WTC11 (cell line): ENCODE results near the gene CARS2.

ENCODE experiments used
- SP1 ChIP-seq: sonication (generic); formaldehyde crosslinking; conservative IDR thresholded peaks from 2 replicates; pipeline ENCODE4 v1.8.1; 2022; ENCODE audit warnings: missing genetic modification reagents
- TP53 ChIP-seq: sonication (generic); formaldehyde crosslinking; IDR thresholded peaks from 2 replicates; pipeline ENCODE4 v1.8.1; 2023; ENCODE audit warnings: mild to moderate bottlenecking, missing genetic modification reagents
- ZBTB21 ChIP-seq: sonication (generic); formaldehyde crosslinking; IDR thresholded peaks from 2 replicates; pipeline ENCODE4 v1.8.1; 2023; ENCODE audit warnings: mild to moderate bottlenecking, missing genetic modification reagents, borderline replicate concordance
- TF ChIP-seq, protein P1 (sequence below): fragments of 200-600 bp; IDR thresholded peaks from 2 replicates; pipeline ENCODE4 v1.8.0; 2022; ENCODE audit warnings: antibody characterized with exemption
- TF ChIP-seq, protein P2 (sequence below): sonication (generic); formaldehyde crosslinking; IDR thresholded peaks from 2 replicates; pipeline ENCODE4 v1.8.1; 2023; ENCODE audit warnings: mild to moderate bottlenecking, missing genetic modification reagents, moderate library complexity

DNA sequence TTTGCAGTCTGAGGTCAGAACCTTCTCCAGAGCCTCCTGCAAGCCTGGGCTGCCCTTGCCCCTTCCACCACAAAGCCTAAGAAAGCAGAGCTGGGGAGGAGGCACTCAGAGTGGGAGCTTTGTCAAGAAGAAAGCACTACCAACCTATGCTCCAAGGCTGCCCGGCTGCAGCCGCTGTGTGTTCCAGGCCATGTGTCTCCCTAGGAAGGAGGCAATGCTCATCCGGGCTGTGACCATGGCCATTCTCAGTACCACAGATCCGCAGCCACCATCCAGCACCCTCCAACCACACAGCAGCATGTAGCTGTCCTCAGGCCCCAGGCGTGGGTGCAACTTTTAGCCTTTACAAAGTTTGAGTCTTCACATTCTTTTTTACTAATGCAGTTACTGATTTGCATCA is 22.0 kb downstream of the CARS2 start:
- TF ChIP-seq SP1 (CRISPR knock-in tag) (no peak), ZBTB21 (no peak), TP53 (CRISPR knock-in tag) (no peak)
- TF ChIP-seq, protein P1, sequence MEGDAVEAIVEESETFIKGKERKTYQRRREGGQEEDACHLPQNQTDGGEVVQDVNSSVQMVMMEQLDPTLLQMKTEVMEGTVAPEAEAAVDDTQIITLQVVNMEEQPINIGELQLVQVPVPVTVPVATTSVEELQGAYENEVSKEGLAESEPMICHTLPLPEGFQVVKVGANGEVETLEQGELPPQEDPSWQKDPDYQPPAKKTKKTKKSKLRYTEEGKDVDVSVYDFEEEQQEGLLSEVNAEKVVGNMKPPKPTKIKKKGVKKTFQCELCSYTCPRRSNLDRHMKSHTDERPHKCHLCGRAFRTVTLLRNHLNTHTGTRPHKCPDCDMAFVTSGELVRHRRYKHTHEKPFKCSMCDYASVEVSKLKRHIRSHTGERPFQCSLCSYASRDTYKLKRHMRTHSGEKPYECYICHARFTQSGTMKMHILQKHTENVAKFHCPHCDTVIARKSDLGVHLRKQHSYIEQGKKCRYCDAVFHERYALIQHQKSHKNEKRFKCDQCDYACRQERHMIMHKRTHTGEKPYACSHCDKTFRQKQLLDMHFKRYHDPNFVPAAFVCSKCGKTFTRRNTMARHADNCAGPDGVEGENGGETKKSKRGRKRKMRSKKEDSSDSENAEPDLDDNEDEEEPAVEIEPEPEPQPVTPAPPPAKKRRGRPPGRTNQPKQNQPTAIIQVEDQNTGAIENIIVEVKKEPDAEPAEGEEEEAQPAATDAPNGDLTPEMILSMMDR: no peak
- TF ChIP-seq, protein P2, sequence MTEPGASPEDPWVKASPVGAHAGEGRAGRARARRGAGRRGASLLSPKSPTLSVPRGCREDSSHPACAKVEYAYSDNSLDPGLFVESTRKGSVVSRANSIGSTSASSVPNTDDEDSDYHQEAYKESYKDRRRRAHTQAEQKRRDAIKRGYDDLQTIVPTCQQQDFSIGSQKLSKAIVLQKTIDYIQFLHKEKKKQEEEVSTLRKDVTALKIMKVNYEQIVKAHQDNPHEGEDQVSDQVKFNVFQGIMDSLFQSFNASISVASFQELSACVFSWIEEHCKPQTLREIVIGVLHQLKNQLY: no peak
